Measurements from ENCODE around the gene STAP1. TPM values are rescaled to one million over a fixed set of nuclear protein-coding genes. Genes with fewer than 3 reads are reported as not detected.

The STAP1 gene
- total and polyA plus RNA-seq, 10 of the 15 experiments (the other 5 are each of a cell fraction or from before 2014, with no cell fraction given), result 4.6 to 19.4 (median 9.4) TPM

DNA sequence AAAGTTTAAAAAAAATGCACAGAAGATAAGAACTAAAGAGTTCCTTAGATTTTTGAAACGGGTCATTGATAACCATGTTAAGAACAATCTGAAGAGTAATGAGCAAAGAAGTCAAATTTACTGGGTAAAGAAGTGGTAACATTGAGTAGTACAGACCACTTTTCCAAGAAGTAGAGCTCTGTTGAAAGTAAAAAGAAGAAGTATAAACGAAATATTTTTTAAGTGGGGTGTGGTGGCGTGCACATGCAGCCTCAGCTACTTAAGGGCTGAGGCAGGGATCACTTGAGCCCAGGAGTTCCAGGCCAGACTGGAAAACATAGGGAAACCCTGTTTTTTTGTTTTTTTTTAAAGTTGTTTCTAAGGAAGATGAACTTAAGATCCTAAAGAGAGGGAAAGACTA lies 74.0 kb downstream of the STAP1 start (continued):
- TF ChIP-seq, protein P1, sequence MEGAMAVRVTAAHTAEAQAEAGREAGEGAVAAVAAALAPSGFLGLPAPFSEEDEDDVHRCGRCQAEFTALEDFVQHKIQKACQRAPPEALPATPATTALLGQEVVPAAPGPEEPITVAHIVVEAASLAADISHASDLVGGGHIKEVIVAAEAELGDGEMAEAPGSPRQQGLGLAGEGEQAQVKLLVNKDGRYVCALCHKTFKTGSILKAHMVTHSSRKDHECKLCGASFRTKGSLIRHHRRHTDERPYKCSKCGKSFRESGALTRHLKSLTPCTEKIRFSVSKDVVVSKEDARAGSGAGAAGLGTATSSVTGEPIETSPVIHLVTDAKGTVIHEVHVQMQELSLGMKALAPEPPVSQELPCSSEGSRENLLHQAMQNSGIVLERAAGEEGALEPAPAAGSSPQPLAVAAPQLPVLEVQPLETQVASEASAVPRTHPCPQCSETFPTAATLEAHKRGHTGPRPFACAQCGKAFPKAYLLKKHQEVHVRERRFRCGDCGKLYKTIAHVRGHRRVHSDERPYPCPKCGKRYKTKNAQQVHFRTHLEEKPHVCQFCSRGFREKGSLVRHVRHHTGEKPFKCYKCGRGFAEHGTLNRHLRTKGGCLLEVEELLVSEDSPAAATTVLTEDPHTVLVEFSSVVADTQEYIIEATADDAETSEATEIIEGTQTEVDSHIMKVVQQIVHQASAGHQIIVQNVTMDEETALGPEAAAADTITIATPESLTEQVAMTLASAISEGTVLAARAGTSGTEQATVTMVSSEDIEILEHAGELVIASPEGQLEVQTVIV (IDR thresholded peaks at IDR 0.05; ENCODE audit: borderline replicate concordance, partially characterized antibody), result no peak
- TF ChIP-seq, protein P2, sequence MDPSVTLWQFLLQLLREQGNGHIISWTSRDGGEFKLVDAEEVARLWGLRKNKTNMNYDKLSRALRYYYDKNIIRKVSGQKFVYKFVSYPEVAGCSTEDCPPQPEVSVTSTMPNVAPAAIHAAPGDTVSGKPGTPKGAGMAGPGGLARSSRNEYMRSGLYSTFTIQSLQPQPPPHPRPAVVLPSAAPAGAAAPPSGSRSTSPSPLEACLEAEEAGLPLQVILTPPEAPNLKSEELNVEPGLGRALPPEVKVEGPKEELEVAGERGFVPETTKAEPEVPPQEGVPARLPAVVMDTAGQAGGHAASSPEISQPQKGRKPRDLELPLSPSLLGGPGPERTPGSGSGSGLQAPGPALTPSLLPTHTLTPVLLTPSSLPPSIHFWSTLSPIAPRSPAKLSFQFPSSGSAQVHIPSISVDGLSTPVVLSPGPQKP (IDR thresholded peaks at IDR 0.05; ENCODE audit: low read depth, low read length), result no peak
- TF ChIP-seq SIX5 (IDR thresholded peaks at IDR 0.05; ENCODE audit: low read depth, low read length, severe bottlenecking) (no peak), SP1 (IDR thresholded peaks at IDR 0.05; ENCODE audit: low read depth, low read length) (no peak), MTA2 (IDR thresholded peaks at IDR 0.05; ENCODE audit: low read depth) (no peak), PAX5 (IDR thresholded peaks at IDR 0.05; ENCODE audit: borderline replicate concordance, low read depth, low read length) (no peak)
- TF ChIP-seq, protein P3, sequence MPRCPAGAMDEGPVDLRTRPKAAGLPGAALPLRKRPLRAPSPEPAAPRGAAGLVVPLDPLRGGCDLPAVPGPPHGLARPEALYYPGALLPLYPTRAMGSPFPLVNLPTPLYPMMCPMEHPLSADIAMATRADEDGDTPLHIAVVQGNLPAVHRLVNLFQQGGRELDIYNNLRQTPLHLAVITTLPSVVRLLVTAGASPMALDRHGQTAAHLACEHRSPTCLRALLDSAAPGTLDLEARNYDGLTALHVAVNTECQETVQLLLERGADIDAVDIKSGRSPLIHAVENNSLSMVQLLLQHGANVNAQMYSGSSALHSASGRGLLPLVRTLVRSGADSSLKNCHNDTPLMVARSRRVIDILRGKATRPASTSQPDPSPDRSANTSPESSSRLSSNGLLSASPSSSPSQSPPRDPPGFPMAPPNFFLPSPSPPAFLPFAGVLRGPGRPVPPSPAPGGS (IDR thresholded peaks at IDR 0.05; ENCODE audit: borderline replicate concordance, insufficient read depth, low read depth, low read length, poor library complexity, severe bottlenecking), result no peak

DNA sequence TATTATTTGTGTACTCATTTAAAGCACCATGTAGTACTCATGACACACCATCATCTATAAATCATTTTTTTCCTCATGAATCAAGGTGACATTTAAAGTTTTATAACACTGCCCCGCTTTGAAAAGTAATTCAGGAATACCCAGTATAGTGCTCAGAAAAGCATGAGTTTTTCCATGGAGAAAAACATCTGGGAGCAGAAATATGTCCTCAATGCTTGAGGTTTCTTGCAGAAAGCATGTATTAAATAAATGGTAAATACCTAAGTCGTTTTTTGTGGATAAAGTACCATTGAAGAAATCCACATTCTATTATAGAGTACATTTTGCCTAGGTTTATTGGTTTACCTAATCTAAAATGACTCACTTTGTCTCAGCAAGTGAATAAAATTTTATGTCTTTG lies 76.2 kb downstream of the STAP1 start:
- no peaks in the 10 kb centered on the region for H4K20me1 ChIP-seq (ENCODE audit: control insufficient read depth, insufficient read depth)
- no peak overlapping the region for H2AFZ ChIP-seq (ENCODE audit: control insufficient read depth, low read depth, low read length)
- no peak for TF ChIP-seq MTA3 (IDR thresholded peaks at IDR 0.05; ENCODE audit: borderline replicate concordance, low read length)
- TF ChIP-seq ZBED1 (IDR thresholded peaks at IDR 0.05; ENCODE audit: borderline replicate concordance), result no peak
- no peak overlapping the region for H3K4me2 ChIP-seq (ENCODE audit: control insufficient read depth, insufficient read depth)
- no TSS peak for BruUV-seq (replicated peaks)
- 98% methylated on average over 2 of the region's 2 CpGs for WGBS (ENCODE audit: insufficient coverage, insufficient replicate concordance, low lambda C conversion rate, missing lambda C conversion rate)
- no peaks in the 10 kb centered on the region for H3K27me3 ChIP-seq (replicated peaks in 1 of 2; ENCODE audit: control insufficient read depth in 2 of 2, insufficient read depth in 2 of 2, low read length in 1 of 2)
- in situ Hi-C loops (cut with MboI) (no loop called here), intact Hi-C loops (cut with micrococcal nuclease; ENCODE audit: unreplicated experiment) (loop anchor here (5.0 kb wide), 1 partner anchor 33 kb away; no protein-coding TSS in a partner anchor)
- no peak overlapping the region for H3K9ac ChIP-seq (ENCODE audit: control insufficient read depth, insufficient read depth, low read length)
- SMC1A ChIA-PET (ENCODE audit: uncharacterized antibody, unreplicated experiment), result no interaction called here
- FAIRE-seq (no peak), DNase-seq (ENCODE audit: low read depth, low spot score) (no peak), ATAC-seq (no peak)
- H3K79me2 ChIP-seq (ENCODE audit: control insufficient read depth, insufficient read depth, low read length), result no peaks in the 10 kb centered on the region
- RAD21 ChIA-PET (ENCODE audit: unreplicated experiment), result no interaction called here
- H3K9me3 ChIP-seq (replicated peaks; ENCODE audit: control insufficient read depth, insufficient read depth, low read length), result no peaks in the 10 kb centered on the region; the same call in 2 of the 3 replicates
- no peaks in the 10 kb centered on the region for H3K4me1 ChIP-seq (ENCODE audit: control insufficient read depth, insufficient read depth, low read length)
- H3K4me3 ChIP-seq, result no peak overlapping the region
- CTCF ChIA-PET, result no interaction called here
- peaks cover 4 to 18% of the 10 kb centered on the region in 2 experiments; a peak in 3 of 4 replicates for H3K36me3 ChIP-seq (ENCODE audit: control insufficient read depth in 2 of 2, insufficient read depth in 2 of 2, low read length in 1 of 2)
- POLR2A ChIA-PET, result no interaction called here
- H3K27ac ChIP-seq (ENCODE audit: control insufficient read depth, insufficient read depth), result no peak overlapping the region

All from GM12878 (cell line).